ENCODE measurements around the gene CFL1. TPM values are rescaled to one million over a fixed set of nuclear protein-coding genes. Genes with fewer than 3 reads are reported as not detected.

The CFL1 gene
- total and polyA plus RNA-seq, 2 of the 8 experiments (the other 6 are each of a cell fraction or from before 2014, with no cell fraction given), result 1,252 to 1,365 TPM

DNA sequence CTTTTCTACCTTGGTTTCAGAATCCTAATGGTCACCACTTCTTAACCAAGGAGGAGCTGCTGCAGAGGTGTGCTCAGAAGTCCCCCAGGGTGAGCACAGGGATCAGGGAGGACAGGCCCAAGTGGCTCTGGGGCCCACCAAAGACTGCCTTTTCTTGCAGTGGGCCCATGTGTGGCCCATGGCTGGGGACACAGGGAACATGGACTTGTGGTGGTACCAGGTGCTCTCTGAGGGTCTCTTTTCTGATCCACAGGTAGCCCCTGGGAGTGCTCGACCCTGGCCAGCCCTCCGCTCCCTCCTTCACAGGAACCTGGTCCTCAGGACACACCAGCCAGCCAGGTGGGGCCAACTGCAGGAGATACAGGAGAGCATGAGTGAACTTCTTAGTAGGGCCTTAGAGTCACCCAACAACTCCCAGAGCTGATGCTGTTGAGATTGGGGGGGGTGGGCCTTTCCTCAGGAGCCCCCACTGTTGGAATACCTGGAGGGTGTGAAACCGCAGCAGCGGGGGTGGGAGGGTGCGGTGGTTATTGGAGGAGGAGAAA, 4.3 kb upstream of the CFL1 start:
- TF ChIP-seq SP1 (IDR thresholded peaks at IDR 0.05; ENCODE audit: low read depth, low read length) (no peak), POU5F1 (IDR thresholded peaks at IDR 0.05; ENCODE audit: low read depth, low read length) (no peak), SP2 (IDR thresholded peaks at IDR 0.05; ENCODE audit: low read length) (no peak)
- TF ChIP-seq, protein P1, sequence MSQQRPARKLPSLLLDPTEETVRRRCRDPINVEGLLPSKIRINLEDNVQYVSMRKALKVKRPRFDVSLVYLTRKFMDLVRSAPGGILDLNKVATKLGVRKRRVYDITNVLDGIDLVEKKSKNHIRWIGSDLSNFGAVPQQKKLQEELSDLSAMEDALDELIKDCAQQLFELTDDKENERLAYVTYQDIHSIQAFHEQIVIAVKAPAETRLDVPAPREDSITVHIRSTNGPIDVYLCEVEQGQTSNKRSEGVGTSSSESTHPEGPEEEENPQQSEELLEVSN (IDR thresholded peaks at IDR 0.05), result no peak
- no peak overlapping the region for H3K4ac ChIP-seq (replicated peaks; ENCODE audit: insufficient read length, low read depth, low read length)
- no peak overlapping the region for H2BK5ac ChIP-seq (ENCODE audit: low read depth, low read length)
- WGBS, 2 experiments (ENCODE audit: extremely low coverage in 1 of 2, insufficient coverage in 1 of 2, insufficient read length in 1 of 2, insufficient replicate concordance in 2 of 2, low coverage in 1 of 2, low lambda C conversion rate in 2 of 2, missing lambda C conversion rate in 1 of 2), result 95% methylated on average over 4 of the region's 5 CpGs; no CpG with 5 or more reads in 1 of the 2 experiments
- no peak overlapping the region for H4K5ac ChIP-seq (ENCODE audit: insufficient read length, low read depth, low read length)
- no peak overlapping the region for H3K27ac ChIP-seq (ENCODE audit: low read depth, low read length)
- H3K4me3 ChIP-seq (ENCODE audit: extremely low read depth in 1 of 4, insufficient read depth in 2 of 4, low read depth in 3 of 4, low read length in 4 of 4), result no peak overlapping the region
- no peaks in the 10 kb centered on the region; the same call in 1 of the 2 replicates for H3K79me1 ChIP-seq (ENCODE audit: low read depth, low read length)
- ChIA-PET POLR2A (ENCODE audit: partially characterized antibody) (interaction anchor here (38.3 to 39.7 kb wide), 2 partner anchors 6 to 13 kb away, joined by 1071 read pairs; partner anchors contain the start of genes CCDC85B, CFL1, CTSW and EFEMP2), CTCF (ENCODE audit: partially characterized antibody) (interaction anchor here (1.3 to 9.9 kb wide), 6 partner anchors 10 to 46 kb away, joined by 4 to 191 read pairs (median 21); partner anchors contain the start of genes CCDC85B, CTSW, EFEMP2 and FIBP)
- no peak overlapping the region for H3K9ac ChIP-seq (replicated peaks in 1 of 4; ENCODE audit: extremely low read depth in 1 of 4, low read depth in 3 of 4, low read length in 3 of 4)
- H3K23ac ChIP-seq (ENCODE audit: insufficient read length), result no peak overlapping the region
- no peak overlapping the region for H2BK12ac ChIP-seq (ENCODE audit: low read depth, low read length)
- H4K91ac ChIP-seq (replicated peaks; ENCODE audit: insufficient read length, low read length), result no peak overlapping the region
- H3K4me1 ChIP-seq (replicated peaks in 1 of 4; ENCODE audit: control insufficient read depth in 3 of 4, insufficient read depth in 4 of 4, low read length in 3 of 4), result peaks cover 0 to 10% (median 6%) of the 10 kb centered on the region in 4 experiments; a peak in 5 of 7 replicates
- H3K27me3 ChIP-seq (replicated peaks in 1 of 4; ENCODE audit: control insufficient read depth in 3 of 4, extremely low read depth in 1 of 4, insufficient read depth in 3 of 4, low read length in 3 of 4), result no peaks in the 10 kb centered on the region
- H4K20me1 ChIP-seq (replicated peaks in 1 of 2; ENCODE audit: control insufficient read depth in 1 of 2, insufficient read depth in 2 of 2, low read length in 2 of 2), result no peaks in the 10 kb centered on the region
- no peak overlapping the region for H3K14ac ChIP-seq (ENCODE audit: insufficient read length)
- FAIRE-seq, result no peak
- H3K9me3 ChIP-seq (ENCODE audit: insufficient read depth in 2 of 2, low read depth in 1 of 2, low read length in 1 of 2), result no peaks in the 10 kb centered on the region
- no peak overlapping the region for H2BK20ac ChIP-seq (ENCODE audit: low read length)
- H2AFZ ChIP-seq (ENCODE audit: low read length), result no peak overlapping the region
- H3K36me3 ChIP-seq (ENCODE audit: control insufficient read depth in 2 of 4, insufficient read depth in 4 of 4, low read length in 3 of 4), result peaks cover 5 to 17% (median 14%) of the 10 kb centered on the region in 4 experiments
- no peak overlapping the region for H2BK120ac ChIP-seq (replicated peaks; ENCODE audit: low read depth, low read length)
- H2AK5ac ChIP-seq (ENCODE audit: low read depth, low read length), result no peak overlapping the region
- no peak overlapping the region for H3K18ac ChIP-seq (ENCODE audit: extremely low read depth, low read length)
- H2BK15ac ChIP-seq (ENCODE audit: low read length), result no peak overlapping the region
- DNase-seq (ENCODE audit: low read depth in 1 of 2, low spot score in 2 of 2), result no peak
- H3K56ac ChIP-seq (replicated peaks; ENCODE audit: insufficient read length, low read depth, low read length), result no peak overlapping the region
- peaks cover 0 to 8% of the 10 kb centered on the region in 2 experiments; a peak in 1 of 4 replicates for H3K79me2 ChIP-seq (ENCODE audit: control insufficient read depth in 1 of 2, insufficient read depth in 2 of 2, low read length in 2 of 2)
- peaks cover 16% of the 10 kb centered on the region for H3K23me2 ChIP-seq (ENCODE audit: low read depth, low read length)
- no peak overlapping the region; the same call in 1 of the 2 replicates for H4K8ac ChIP-seq (ENCODE audit: extremely low read depth, insufficient read depth, low read length)
- no peak overlapping the region; a peak in 1 of 4 replicates for H3K4me2 ChIP-seq (ENCODE audit: insufficient read depth in 1 of 2, low read depth in 2 of 2, low read length in 2 of 2)

Measured in H1 (cell line).